ENCODE data around the gene TNFRSF25. TPM values are rescaled to one million over a fixed set of nuclear protein-coding genes. Genes with fewer than 3 reads are reported as not detected.
"Not testable (repeated sequence)": the region's sequence is repeated elsewhere in the genome, so short reads cannot be mapped to it uniquely, and the experiment has no call there.

TNFRSF25 gene
- polyA plus RNA-seq, 2 of the 4 experiments (the other 2 are of a cell fraction): 0.65 to 3.4 TPM

GRCh38 chr1:6435547-6435946 lies 30.4 kb downstream of the TNFRSF25 start:
- POLR2A ChIA-PET: no interaction called here
- WGBS (ENCODE audit: missing lambda C conversion rate): 77% methylated on average over 3 of the region's 3 CpGs

GRCh38 chr1:6435129-6435528 lies 30.8 kb downstream of the TNFRSF25 start:
- WGBS (ENCODE audit: missing lambda C conversion rate): 91% methylated on average over 6 of the region's 15 CpGs
- CTCF ChIA-PET: interaction anchor here (0.6 to 5.8 kb wide), 3 partner anchors 10 to 373 kb away, joined by 4 to 30 read pairs (median 5); partner anchors contain the start of gene ESPN
- FAIRE-seq (no peak), ATAC-seq (no peak), DNase-seq (ENCODE audit: low read depth in 1 of 2, low spot score in 1 of 2) (no peak)
- no peaks in the 10 kb centered on the region for H3K9me3 ChIP-seq
- H3K4me3 ChIP-seq: no peak overlapping the region
- POLR2A ChIA-PET: no interaction called here
- H3K4me1 ChIP-seq: peaks cover 5% of the 10 kb centered on the region; the same call in 1 of the 3 replicates
- no peak overlapping the region for H3K4me2 ChIP-seq
- TF ChIP-seq BCL3 (IDR thresholded peaks at IDR 0.05) (no peak), CHD2 (IDR thresholded peaks at IDR 0.05; ENCODE audit: low read length, partially characterized antibody) (no peak), KDM1A (IDR thresholded peaks at IDR 0.05; ENCODE audit: low read depth) (no peak), ZSCAN20 (CRISPR knock-in tag; IDR thresholded peaks at IDR 0.05) (no peak)
- no peak overlapping the region for H3K27ac ChIP-seq

More at GRCh38 chr1:6435547-6435946, 30.4 kb downstream of the TNFRSF25 start:
- ATAC-seq (no peak), DNase-seq (ENCODE audit: low read depth in 1 of 2, low spot score in 1 of 2) (no peak), FAIRE-seq (no peak)
- Histone ChIP-seq H3K27ac (no peak overlapping the region), H3K4me2 (no peak overlapping the region), H3K4me3 (no peak overlapping the region), H3K4me1 (peaks cover 5% of the 10 kb centered on the region; the same call in 1 of the 3 replicates), H3K9me3 (no peaks in the 10 kb centered on the region)
- no peak for TF ChIP-seq RARB (CRISPR knock-in tag; IDR thresholded peaks at IDR 0.05)
- no peak for TF ChIP-seq FOSL2 (IDR thresholded peaks at IDR 0.05)
- TF ChIP-seq FOSL2 (CRISPR knock-in tag; IDR thresholded peaks at IDR 0.05): no peak
- TF ChIP-seq, protein P1, sequence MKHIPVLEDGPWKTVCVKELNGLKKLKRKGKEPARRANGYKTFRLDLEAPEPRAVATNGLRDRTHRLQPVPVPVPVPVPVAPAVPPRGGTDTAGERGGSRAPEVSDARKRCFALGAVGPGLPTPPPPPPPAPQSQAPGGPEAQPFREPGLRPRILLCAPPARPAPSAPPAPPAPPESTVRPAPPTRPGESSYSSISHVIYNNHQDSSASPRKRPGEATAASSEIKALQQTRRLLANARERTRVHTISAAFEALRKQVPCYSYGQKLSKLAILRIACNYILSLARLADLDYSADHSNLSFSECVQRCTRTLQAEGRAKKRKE (CRISPR knock-in tag; IDR thresholded peaks at IDR 0.05; ENCODE audit: low read depth): no peak
- no peak for TF ChIP-seq ZSCAN20 (CRISPR knock-in tag; IDR thresholded peaks at IDR 0.05)
- TF ChIP-seq REST (IDR thresholded peaks at IDR 0.05): no peak
- no peak for TF ChIP-seq HEYL (CRISPR knock-in tag; IDR thresholded peaks at IDR 0.05)
- no peak for TF ChIP-seq CBX8 (IDR thresholded peaks at IDR 0.05)
- no peak for TF ChIP-seq CHD2 (IDR thresholded peaks at IDR 0.05; ENCODE audit: low read length, partially characterized antibody)
- TF ChIP-seq ZC3H11A (IDR thresholded peaks at IDR 0.05): no peak
- TF ChIP-seq USF2 (IDR thresholded peaks at IDR 0.05): no peak
- no peak for TF ChIP-seq CHD4 (IDR thresholded peaks at IDR 0.05; ENCODE audit: borderline replicate concordance)
- CTCF ChIA-PET: interaction anchor here (0.6 to 6.7 kb wide), 4 partner anchors 10 to 373 kb away, joined by 4 to 96 read pairs (median 18); partner anchors contain the start of genes ESPN and HES2

GRCh38 chr1:6434186-6434585 lies 31.8 kb downstream of the TNFRSF25 start:
- H3K4me1 ChIP-seq: peaks cover 5% of the 10 kb centered on the region; the same call in 1 of the 3 replicates
- POLR2A ChIA-PET: no interaction called here
- TF ChIP-seq ELK1 (IDR thresholded peaks at IDR 0.05; ENCODE audit: low read depth, low read length) (no peak), JUN (IDR thresholded peaks at IDR 0.05) (no peak), CEBPB (IDR thresholded peaks at IDR 0.05) (no peak), SMC3 (IDR thresholded peaks at IDR 0.05) (no peak), BHLHE40 (IDR thresholded peaks at IDR 0.05; ENCODE audit: low read depth, low read length) (no peak), ZNF302 (CRISPR knock-in tag; IDR thresholded peaks at IDR 0.05) (no peak), RARB (CRISPR knock-in tag; IDR thresholded peaks at IDR 0.05) (no peak), HEYL (CRISPR knock-in tag; IDR thresholded peaks at IDR 0.05) (no peak)
- FAIRE-seq (no peak), DNase-seq (ENCODE audit: low read depth in 1 of 2, low spot score in 1 of 2) (no peak), ATAC-seq (no peak)
- H3K4me2 ChIP-seq: no peak overlapping the region
- no peaks in the 10 kb centered on the region for H3K9me3 ChIP-seq
- CTCF ChIA-PET: interaction anchor here (1.1 to 5.8 kb wide), 3 partner anchors 9 to 188 kb away, joined by 5 to 30 read pairs (median 13); no protein-coding TSS in a partner anchor
- H3K27ac ChIP-seq: no peak overlapping the region
- H3K4me3 ChIP-seq: no peak overlapping the region
- 64% methylated on average over 3 of the region's 5 CpGs for WGBS (ENCODE audit: missing lambda C conversion rate)

- H3K4me3 ChIP-seq; H3K4me2 ChIP-seq; H3K4me1 ChIP-seq; H3K27ac ChIP-seq; POLR2A ChIA-PET; H3K9me3 ChIP-seq; FAIRE-seq; ATAC-seq; DNase-seq (ENCODE audit: low read depth in 1 of 2, low spot score in 1 of 2): not testable (repeated sequence)
- CTCF ChIA-PET: interaction anchor here (0.7 to 5.8 kb wide), 5 partner anchors 9 to 186 kb away, joined by 3 to 30 read pairs (median 6); no protein-coding TSS in a partner anchor
- 65% methylated on average over 6 of the region's 13 CpGs for WGBS (ENCODE audit: missing lambda C conversion rate)
These were observed 34.1 kb downstream of the TNFRSF25 start for GRCh38 chr1:6431645-6432579.
